Measurements from ENCODE around the gene LKAAEAR1.
A peak's percentile ranks its signal among the peaks of the same experiment; 100 is the strongest.

The LKAAEAR1 gene

GRCh38 chr20:64039293-64040160 is 44.7 kb downstream of the LKAAEAR1 start:
- no peak for DNase-seq (ENCODE audit: low read depth in 1 of 2, low spot score in 1 of 2)

DNA sequence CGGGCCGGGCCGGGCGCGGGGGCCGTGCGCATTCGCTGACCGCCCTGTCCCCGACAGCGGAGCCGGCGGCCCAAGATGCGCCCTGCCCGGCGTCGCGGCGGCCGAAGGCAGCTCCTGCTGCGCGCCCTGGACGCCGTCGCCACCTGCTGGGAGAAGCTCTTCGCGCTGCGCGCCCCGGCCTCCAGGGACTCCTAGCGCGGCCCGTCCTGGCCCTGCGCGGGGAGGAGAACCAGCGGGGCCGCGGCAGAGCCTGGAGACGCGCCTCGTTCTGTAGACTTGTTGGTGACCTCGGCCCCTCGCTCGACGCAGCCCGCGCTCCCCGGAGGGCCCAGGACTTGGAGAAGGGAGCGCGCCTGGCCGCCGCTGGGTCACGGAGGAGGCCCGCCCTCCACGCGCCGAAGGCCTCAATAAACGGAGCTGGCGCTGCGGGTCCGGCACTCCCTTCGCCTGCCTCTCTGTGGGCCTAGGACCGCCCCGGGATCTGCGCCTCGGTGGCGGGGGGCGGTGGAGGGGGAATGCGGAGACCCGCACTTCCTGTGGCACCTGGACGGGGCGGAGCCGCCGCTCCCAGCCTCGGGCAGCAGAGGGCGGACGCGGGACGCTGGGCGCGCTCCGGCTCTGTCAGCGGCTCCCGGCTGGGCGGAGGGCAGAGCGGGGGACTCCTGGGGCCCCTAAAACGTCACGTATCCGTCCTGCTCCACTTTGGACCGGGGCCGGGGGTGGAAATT is 45.5 kb downstream of the LKAAEAR1 start:
- peak; percentile 60 to 71 for DNase-seq (ENCODE audit: low read depth in 1 of 2, low spot score in 1 of 2)

GRCh38 chr20:64038224-64038564 is 46.0 kb downstream of the LKAAEAR1 start:
- DNase-seq (ENCODE audit: low read depth in 1 of 2, low spot score in 1 of 2): no peak

- no peak for DNase-seq (ENCODE audit: low read depth in 1 of 2, low spot score in 1 of 2)
Measured at GRCh38 chr20:64037498-64038213, 46.5 kb downstream of the LKAAEAR1 start.

DNA sequence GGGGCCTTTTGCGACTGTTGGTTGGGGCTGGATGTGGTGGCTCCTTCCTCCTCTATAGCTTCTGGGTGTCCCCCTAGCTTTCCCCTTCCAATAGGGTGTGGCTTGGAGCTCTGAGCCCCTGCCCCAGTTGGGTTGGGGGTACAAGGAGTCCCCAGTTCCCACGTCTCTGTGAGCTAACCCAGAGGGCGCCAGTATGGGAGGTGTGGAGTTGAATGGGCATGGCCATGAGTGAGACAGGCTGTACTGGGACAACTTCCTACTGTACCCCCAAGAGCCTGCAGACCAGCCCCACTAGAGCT is 47.0 kb downstream of the LKAAEAR1 start:
- DNase-seq (ENCODE audit: low read depth in 1 of 2, low spot score in 1 of 2): no peak

DNA sequence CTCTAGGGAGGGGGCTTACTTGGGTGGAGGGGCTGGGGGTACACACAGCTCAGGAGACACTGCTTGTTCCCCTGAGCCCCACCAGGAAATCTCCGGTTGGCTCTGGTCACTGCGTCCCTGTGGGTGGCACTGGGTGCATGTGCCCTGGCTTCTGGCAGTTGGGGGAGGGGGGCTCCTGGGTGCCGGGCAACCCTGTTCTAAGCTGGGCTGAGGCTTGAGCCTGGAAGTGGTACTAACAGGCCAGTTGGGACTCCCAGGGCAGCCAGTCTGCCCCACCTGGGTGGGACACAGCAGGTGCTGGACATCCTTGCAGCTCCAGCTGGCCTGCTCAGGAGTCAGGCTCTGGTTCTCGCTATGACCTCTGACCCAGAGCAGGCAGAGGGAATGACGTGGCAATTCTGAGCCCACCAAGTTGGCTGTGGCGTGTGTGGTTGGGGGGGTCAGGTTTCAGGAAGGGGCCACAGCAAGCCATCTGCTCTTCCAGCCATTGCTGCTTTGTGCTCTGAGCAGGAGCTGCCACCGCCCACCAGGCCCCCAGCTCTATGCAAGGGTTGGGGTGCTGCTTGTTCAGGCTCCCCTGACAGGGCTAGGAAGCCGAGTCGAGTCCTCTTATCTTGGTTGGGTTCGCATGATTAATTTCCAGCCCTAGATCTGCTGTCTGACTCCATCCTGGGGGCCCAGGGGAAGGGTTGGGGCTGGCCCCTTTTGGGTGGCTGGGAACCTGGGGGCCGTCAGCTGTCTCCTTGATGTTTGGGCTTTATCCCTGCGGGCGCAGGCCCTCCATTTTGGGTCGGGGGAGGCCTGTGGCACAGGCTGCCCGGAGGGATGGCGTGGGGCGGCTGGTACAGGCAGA is 47.6 kb downstream of the LKAAEAR1 start:
- no peak for DNase-seq (ENCODE audit: low read depth in 1 of 2, low spot score in 1 of 2)

- DNase-seq (ENCODE audit: low read depth in 1 of 2, low spot score in 1 of 2): no peak
Measured at GRCh38 chr20:64035933-64036345, 48.3 kb downstream of the LKAAEAR1 start, which contains the start of gene C20orf204. C20orf204 (plus strand) TSS chr20:64036182; CDS start chr20:64036324, 142 bp downstream.

- DNase-seq (ENCODE audit: low read depth in 1 of 2, low spot score in 1 of 2): peak in 1 of 2 donors; percentile 17
Measured at GRCh38 chr20:64035066-64035932, 48.9 kb downstream of the LKAAEAR1 start.

DNA sequence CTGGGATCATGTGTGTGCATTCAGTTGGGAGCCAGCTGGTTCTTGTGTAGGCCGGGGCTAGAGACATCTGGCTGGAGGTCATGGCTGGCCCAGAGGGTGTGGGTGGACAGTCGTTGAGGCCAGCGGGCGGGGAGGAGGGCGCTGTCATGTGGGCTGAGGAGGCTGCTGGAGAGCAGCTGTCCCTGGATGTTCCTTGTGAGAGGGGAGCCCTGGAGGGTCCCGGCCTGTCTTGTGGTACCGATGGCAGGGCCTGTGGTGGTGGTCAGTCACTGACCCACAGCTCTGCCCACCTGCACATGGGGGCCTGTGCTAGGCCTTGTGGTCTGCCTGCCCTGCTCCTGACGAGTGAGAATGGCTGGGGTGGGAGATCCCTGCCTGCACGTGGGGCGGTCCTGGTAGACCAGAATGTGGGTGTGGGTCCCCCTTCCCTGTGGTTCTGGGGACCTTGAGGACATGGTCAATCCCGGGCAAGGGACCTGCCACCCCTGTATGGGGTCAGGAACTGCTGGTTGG is 50.2 kb downstream of the LKAAEAR1 start:
- DNase-seq (ENCODE audit: low read depth in 1 of 2, low spot score in 1 of 2): no peak

Data from stimulated activated CD4-positive, alpha-beta T cell treated with anti-CD3 and anti-CD28 coated beads, Interleukin-15, amount 100 ng/mL, for 1 hour (primary cell).